Keratinocyte (primary cell): ENCODE data around the gene RAET1G. TPM values are rescaled to one million over a fixed set of nuclear protein-coding genes. Genes with fewer than 3 reads are reported as not detected.
"Not testable (repeated sequence)": the region's sequence is repeated elsewhere in the genome, so short reads cannot be mapped to it uniquely, and the experiment has no call there.

Source experiments
- DNase-seq: peaks from one replicate; pipeline ENCODE4 v3.0.0-alpha.2; 2011; ENCODE audit warnings: low read depth, missing footprints, low spot score
- FAIRE-seq: peaks from 2 replicates; lab custom pipeline; 2011; peaks lifted over from hg19 to GRCh38; lab: Jason Lieb, UNC
- H2AFZ ChIP-seq: 2 replicates; pipeline ENCODE4 v1.6.0; 2012; ENCODE audit warnings: low read length, control low read depth, inconsistent platforms; ENCODE audit not compliant: control insufficient read depth
- H3K27ac ChIP-seq: 2 replicates; pipeline ENCODE4 v1.5.1; 2011; ENCODE audit warnings: low read length; ENCODE audit not compliant: control insufficient read depth, insufficient read depth
- H3K27me3 ChIP-seq: 3 replicates; pipeline ENCODE4 v1.6.0; 2011; ENCODE audit warnings: low read length; ENCODE audit not compliant: control insufficient read depth, insufficient read depth; ENCODE audit errors: extremely low read depth
- H3K36me3 ChIP-seq, 2 experiments: 2 replicates in 1 of 2; 3 replicates in 1 of 2; pipeline ENCODE4 v1.5.1; 2011; ENCODE audit warnings: low read length in 2 of 2, mild to moderate bottlenecking in 1 of 2; ENCODE audit not compliant: control insufficient read depth in 2 of 2, insufficient read depth in 2 of 2; ENCODE audit errors: extremely low read depth in 1 of 2
- H3K4me1 ChIP-seq: 3 replicates; pipeline ENCODE4 v1.5.1; 2011; ENCODE audit warnings: low read length; ENCODE audit not compliant: control insufficient read depth, insufficient read depth; ENCODE audit errors: extremely low read depth
- H3K4me2 ChIP-seq: 3 replicates; pipeline ENCODE4 v1.6.0; 2011; ENCODE audit warnings: low read depth, low read length; ENCODE audit not compliant: control insufficient read depth, insufficient read depth; ENCODE audit errors: extremely low read depth
- H3K4me3 ChIP-seq, 3 experiments: fragments of 200-600 bp in 1 of 3; sonication (generic) in 1 of 3; 2 replicates in 2 of 3; 3 replicates in 1 of 3; pipeline ENCODE4 v1.5.1; 2011 to 2016; ENCODE audit warnings: low read length in 3 of 3, mild to moderate bottlenecking in 3 of 3, control low read depth in 2 of 3, inconsistent platforms in 1 of 3, low read depth in 1 of 3, mixed read lengths in 1 of 3, mixed run types in 1 of 3, moderate library complexity in 1 of 3; ENCODE audit not compliant: control insufficient read depth in 2 of 3, insufficient read depth in 2 of 3; ENCODE audit errors: extremely low read depth in 1 of 3
- H3K79me2 ChIP-seq: 2 replicates; pipeline ENCODE4 v1.6.0; 2012; ENCODE audit warnings: low read length; ENCODE audit not compliant: control insufficient read depth, insufficient read depth
- H3K9ac ChIP-seq: 3 replicates; pipeline ENCODE4 v1.6.0; 2011; ENCODE audit warnings: low read length; ENCODE audit not compliant: control insufficient read depth, insufficient read depth; ENCODE audit errors: extremely low read depth
- H3K9me1 ChIP-seq: 3 replicates; pipeline ENCODE4 v1.6.0; 2011; ENCODE audit warnings: low read length; ENCODE audit not compliant: control insufficient read depth, insufficient read depth; ENCODE audit errors: extremely low read depth
- H3K9me3 ChIP-seq: 2 replicates; pipeline ENCODE4 v1.5.1; 2012; ENCODE audit warnings: low read depth, low read length; ENCODE audit not compliant: control insufficient read depth
- H4K20me1 ChIP-seq: 3 replicates; pipeline ENCODE4 v1.6.0; 2011; ENCODE audit warnings: low read length; ENCODE audit not compliant: control insufficient read depth, insufficient read depth; ENCODE audit errors: extremely low read depth
- CTCF ChIP-seq, 3 experiments: IDR thresholded peaks in 1 of 3; conservative IDR thresholded peaks in 1 of 3; optimal IDR thresholded peaks in 1 of 3; 2 replicates in 2 of 3; 3 replicates in 1 of 3; pipeline versions ENCODE3 to v1.5.1; 2011; ENCODE audit warnings: low read length in 3 of 3, mild to moderate bottlenecking in 3 of 3, moderate library complexity in 2 of 3, control low read depth in 1 of 3, inconsistent platforms in 1 of 3; ENCODE audit not compliant: insufficient read depth in 2 of 3; ENCODE audit errors: extremely low read depth in 1 of 3
- EZH2 ChIP-seq: IDR thresholded peaks from one replicate; pipeline ENCODE4 v1.6.1; 2012; ENCODE audit warnings: inconsistent platforms, mild to moderate bottlenecking, low read length, moderate library complexity
- dilution Hi-C: fragments of 300-500 bp; cut with MboI; formaldehyde crosslinking; loops from one replicate; pipeline ENCODE4 v1.7.0; 2020; ENCODE audit warnings: low sequenced_read_pairs; ENCODE audit not compliant: extremely low pct_ligation_motif_present
- polyA plus RNA-seq, 5 experiments: library from polyadenylated mRNA; depleted of rRNA in 3 of 5; stranded (reverse) in 3 of 5; stranded (forward) in 1 of 5; unstranded in 1 of 5; fragments of >200 nt; gene quantifications; 1 replicate in 1 of 5; 2 replicates in 3 of 5; 3 replicates in 1 of 5; pipeline versions ENCODE4 v1.2.1 to v1.2.3, GENCODE V29; 2011 to 2012; ENCODE audit warnings: missing spikeins in 2 of 5, low read depth in 1 of 5, low replicate concordance in 1 of 5

Gene RAET1G
- polyA plus RNA-seq, 1 donor (not counting 4 experiments of a cell fraction or from before 2014, with no cell fraction given): 16.4 TPM

GRCh38 chr6:149931501-149931900 is 8.6 kb upstream of the RAET1G start:
- TF ChIP-seq EZH2: no peak
- TF ChIP-seq CTCF (optimal IDR thresholded peaks at IDR 0.05 in 1 of 3, IDR thresholded peaks at IDR 0.05 in 1 of 3, conservative IDR thresholded peaks at IDR 0.05 in 1 of 3; ENCODE audit: extremely low read depth in 1 of 3, insufficient read depth in 2 of 3, low read length in 3 of 3): no peak
- Histone ChIP-seq H3K9me1 (no peaks in the 10 kb centered on the region), H3K4me1 (no peaks in the 10 kb centered on the region), H3K4me3 (no peak overlapping the region), H3K79me2 (no peaks in the 10 kb centered on the region), H2AFZ (no peak overlapping the region), H3K27me3 (peaks cover 15% of the 10 kb centered on the region), H3K27ac (no peak overlapping the region), H3K4me2 (no peak overlapping the region), H3K36me3 (no peaks in the 10 kb centered on the region), H3K9ac (no peak overlapping the region), H4K20me1 (no peaks in the 10 kb centered on the region), H3K9me3 (no peaks in the 10 kb centered on the region)
- DNase-seq: no peak
- dilution Hi-C loops: no loop called here
- no peak for FAIRE-seq

- H3K27me3 ChIP-seq: peaks cover 10% of the 10 kb centered on the region
- DNase-seq: no peak
- no peaks in the 10 kb centered on the region for H3K79me2 ChIP-seq
- H3K9me1 ChIP-seq: no peaks in the 10 kb centered on the region
- no peaks in the 10 kb centered on the region for H4K20me1 ChIP-seq
- TF ChIP-seq CTCF (optimal IDR thresholded peaks at IDR 0.05 in 1 of 3, IDR thresholded peaks at IDR 0.05 in 1 of 3, conservative IDR thresholded peaks at IDR 0.05 in 1 of 3; ENCODE audit: extremely low read depth in 1 of 3, insufficient read depth in 2 of 3, low read length in 3 of 3): peak; percentile 59 to 63 (median 61)
- no peak for TF ChIP-seq EZH2
- no peak overlapping the region for H3K27ac ChIP-seq
- H3K9me3 ChIP-seq: no peaks in the 10 kb centered on the region
- H3K4me2 ChIP-seq: no peak overlapping the region
- FAIRE-seq: no peak
- no peak overlapping the region for H3K9ac ChIP-seq
- no peaks in the 10 kb centered on the region for H3K36me3 ChIP-seq
- H3K4me1 ChIP-seq: peaks cover 11% of the 10 kb centered on the region
- dilution Hi-C loops: no loop called here
- no peak overlapping the region for H2AFZ ChIP-seq
- H3K4me3 ChIP-seq: no peak overlapping the region
Observed at GRCh38 chr6:149929422-149929821, 6.5 kb upstream of the RAET1G start.

- DNase-seq, H3K79me2 ChIP-seq, H3K9me3 ChIP-seq, H3K36me3 ChIP-seq, FAIRE-seq, H3K9me1 ChIP-seq, H3K9ac ChIP-seq, H4K20me1 ChIP-seq, H3K4me3 ChIP-seq, H3K27ac ChIP-seq, dilution Hi-C loops, H3K4me2 ChIP-seq, H2AFZ ChIP-seq: not testable (repeated sequence)
- Histone ChIP-seq H3K4me1 (peaks cover 18% of the 10 kb centered on the region), H3K27me3 (peaks cover 10% of the 10 kb centered on the region)
Observed at GRCh38 chr6:149927025-149927424, 4.1 kb upstream of the RAET1G start.
